HepG2 (cell line): ENCODE results near the gene DNAJA3.

ENCODE experiments used
- ADNP ChIP-seq: sonication (generic); formaldehyde crosslinking; IDR thresholded peaks from 2 replicates; pipeline ENCODE4 v1.4.0; 2020; ENCODE audit warnings: missing genetic modification reagents
- CEBPB ChIP-seq: IDR thresholded peaks from 2 replicates; pipeline ENCODE4 v1.6.1; 2011; ENCODE audit warnings: low read depth, low read length, improper control_type of control experiment, borderline replicate concordance
- KLF6 ChIP-seq: IDR thresholded peaks from 2 replicates; pipeline ENCODE4 v1.8.0; 2016; ENCODE audit warnings: missing biosample characterization, missing genetic modification reagents
- NKX3-1 ChIP-seq: sonication (generic); formaldehyde crosslinking; IDR thresholded peaks from 2 replicates; pipeline ENCODE4 v1.5.0; 2020; ENCODE audit warnings: missing genetic modification reagents
- POLR2A ChIP-seq, 2 experiments: IDR thresholded peaks; 2 replicates each; pipeline ENCODE4 v1.6.1; 2011; ENCODE audit warnings: low read depth in 2 of 2, low read length in 2 of 2, mild to moderate bottlenecking in 1 of 2, moderate library complexity in 1 of 2; ENCODE audit not compliant: insufficient read depth in 1 of 2
- SNAPC2 ChIP-seq: sonication (generic); formaldehyde crosslinking; IDR thresholded peaks from 2 replicates; pipeline ENCODE4 v1.8.1; 2022; ENCODE audit warnings: mild to moderate bottlenecking, missing genetic modification reagents

- no peak for TF ChIP-seq POLR2A (IDR thresholded peaks at IDR 0.05; ENCODE audit: insufficient read depth in 1 of 2, low read depth in 2 of 2, low read length in 2 of 2)
- no peak for TF ChIP-seq NKX3-1 (CRISPR knock-in tag)
- TF ChIP-seq KLF6 (CRISPR knock-in tag) = no peak
- TF ChIP-seq SNAPC2 (CRISPR knock-in tag) = no peak
- TF ChIP-seq CEBPB = no peak
- no peak for TF ChIP-seq ADNP
These were observed 63.4 kb downstream of the DNAJA3 start for GRCh38 chr16:4489030-4489429.
